Inflammatory macrophage (primary cell): ENCODE measurements around the gene WDR13.
"Not testable (repeated sequence)": the region's sequence is repeated elsewhere in the genome, so short reads cannot be mapped to it uniquely, and the experiment has no call there.

Experiments used
- DNase-seq, 2 donors: peaks; one replicate each; pipeline ENCODE4 v3.0.0-alpha.2; 2020 to 2022

WDR13 gene

GRCh38 chrX:48595929-48596328 is 1.4 kb upstream of the WDR13 start:
- no peak for DNase-seq

- DNase-seq: no peak
These were observed 1.3 kb downstream of the WDR13 start for GRCh38 chrX:48598614-48599013.

GRCh38 chrX:48599341-48599740 is 2.0 kb downstream of the WDR13 start:
- DNase-seq: no peak

GRCh38 chrX:48600226-48600625 is 2.9 kb downstream of the WDR13 start:
- no peak for DNase-seq

GRCh38 chrX:48601741-48602394 is 4.6 kb downstream of the WDR13 start:
- no peak for DNase-seq

GRCh38 chrX:48604701-48605100 is 7.4 kb downstream of the WDR13 start:
- no peak for DNase-seq

GRCh38 chrX:48606091-48606490 is 8.8 kb downstream of the WDR13 start:
- DNase-seq: no peak

- no peak for DNase-seq
These were observed 14.4 kb downstream of the WDR13 start for GRCh38 chrX:48611703-48612102.

GRCh38 chrX:48613502-48614160 is 16.3 kb downstream of the WDR13 start:
- no peak for DNase-seq

GRCh38 chrX:48616576-48616975 is 19.3 kb downstream of the WDR13 start:
- peak; percentile 53 to 67 for DNase-seq

- peak in 1 of 2 donors; percentile 28 for DNase-seq
These were observed 20.4 kb downstream of the WDR13 start for GRCh38 chrX:48617542-48618340.

- no peak for DNase-seq
These were observed 29.4 kb downstream of the WDR13 start for GRCh38 chrX:48626401-48627298.

- peak; percentile 89 to 91 for DNase-seq
These were observed 34.2 kb downstream of the WDR13 start for GRCh38 chrX:48631376-48632090.

GRCh38 chrX:48632207-48632606 is 34.9 kb downstream of the WDR13 start:
- DNase-seq: no peak

- DNase-seq: no peak
These were observed 39.0 kb downstream of the WDR13 start for GRCh38 chrX:48636301-48636700.

- no peak for DNase-seq
These were observed 39.5 kb downstream of the WDR13 start for GRCh38 chrX:48636776-48637175.

GRCh38 chrX:48645669-48646068 is 48.4 kb downstream of the WDR13 start:
- no peak for DNase-seq

- peak; percentile 52 to 61 for DNase-seq
These were observed 51.1 kb downstream of the WDR13 start for GRCh38 chrX:48648336-48648751.

- DNase-seq: no peak
These were observed 51.8 kb downstream of the WDR13 start for GRCh38 chrX:48649102-48649501.

- not testable (repeated sequence) for DNase-seq
These were observed 54.8 kb downstream of the WDR13 start for GRCh38 chrX:48652055-48652579.

GRCh38 chrX:48654746-48655145 is 57.5 kb downstream of the WDR13 start:
- DNase-seq: not testable (repeated sequence)
